ENCODE results near the gene ADH1C.
"Not testable (repeated sequence)": the region's sequence is repeated elsewhere in the genome, so short reads cannot be mapped to it uniquely, and the experiment has no call there.

The ADH1C gene

DNA sequence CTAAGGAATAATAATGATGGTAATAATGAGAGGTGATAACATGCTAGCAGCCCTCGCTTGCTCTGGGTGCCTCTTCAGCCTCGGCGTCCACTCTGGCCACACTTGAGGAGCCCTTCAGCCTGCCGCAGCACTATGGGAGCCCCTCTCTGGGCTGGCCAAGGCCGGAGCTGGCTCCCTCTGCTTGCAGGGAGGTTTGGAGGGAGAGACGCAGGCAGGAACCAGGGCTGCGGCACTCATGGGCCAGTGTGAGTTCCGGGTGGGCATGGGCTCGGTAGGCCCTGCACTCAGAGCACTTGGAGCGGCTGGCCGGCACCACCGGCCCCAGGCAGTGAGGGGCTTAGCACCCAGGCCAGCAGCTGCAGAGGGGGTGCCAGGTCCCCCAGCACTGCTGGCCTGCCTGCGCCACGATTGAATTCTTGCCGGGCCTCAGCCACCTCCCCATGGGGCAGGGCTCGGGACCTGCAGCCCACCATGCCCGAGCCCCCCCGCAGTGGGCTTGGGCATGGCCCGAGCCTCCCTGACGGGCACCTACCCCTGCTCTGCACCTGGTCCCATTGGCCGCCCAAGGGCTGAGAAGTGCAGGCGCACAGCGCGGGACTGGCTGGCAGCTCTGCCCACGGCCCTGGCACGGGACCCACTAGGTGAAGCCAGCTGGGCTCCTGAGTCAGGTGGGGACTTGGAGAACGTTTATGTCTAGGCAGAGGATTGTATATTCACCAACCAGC lies 7.1 kb upstream of the ADH1C start:
- DNase-seq = no peak

DNA sequence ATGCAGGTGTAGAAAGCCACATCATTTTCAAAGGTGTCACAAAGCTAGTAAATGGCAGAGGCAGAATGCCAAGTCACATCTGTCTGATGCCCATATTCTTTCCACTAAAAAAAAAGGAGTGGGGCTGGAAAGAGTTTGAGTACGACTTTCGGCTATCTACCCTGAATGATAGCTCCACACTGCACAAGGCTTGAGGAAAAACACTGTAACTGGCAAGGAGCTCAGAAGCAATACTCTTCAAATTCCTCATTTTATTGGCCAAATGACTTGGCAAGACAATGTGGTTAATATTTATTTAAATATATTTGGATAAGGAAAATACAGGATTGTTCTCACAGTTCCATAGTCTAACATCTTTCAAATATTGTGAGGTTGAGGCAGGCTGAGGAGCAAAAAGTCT lies 5.4 kb upstream of the ADH1C start:
- DNase-seq = no peak

DNA sequence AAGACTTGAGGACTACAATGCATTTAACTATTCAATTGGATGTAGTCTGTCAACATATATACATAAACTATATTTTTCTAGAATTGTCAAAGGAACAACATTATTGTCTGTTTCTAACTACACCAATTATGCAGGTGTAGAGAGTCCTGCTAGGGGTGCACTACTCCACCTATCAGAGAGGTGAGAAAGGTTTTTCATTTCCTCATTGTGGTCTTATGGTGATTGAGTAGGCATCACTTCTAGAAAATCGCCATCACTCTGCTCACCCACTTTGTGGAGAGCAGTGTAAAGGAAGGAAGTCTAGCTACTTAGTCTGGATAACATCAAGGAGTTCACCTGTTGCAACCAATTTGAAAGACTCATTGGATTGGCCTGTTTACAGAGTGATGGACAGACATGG lies 4.4 kb upstream of the ADH1C start:
- DNase-seq = no peak

DNA sequence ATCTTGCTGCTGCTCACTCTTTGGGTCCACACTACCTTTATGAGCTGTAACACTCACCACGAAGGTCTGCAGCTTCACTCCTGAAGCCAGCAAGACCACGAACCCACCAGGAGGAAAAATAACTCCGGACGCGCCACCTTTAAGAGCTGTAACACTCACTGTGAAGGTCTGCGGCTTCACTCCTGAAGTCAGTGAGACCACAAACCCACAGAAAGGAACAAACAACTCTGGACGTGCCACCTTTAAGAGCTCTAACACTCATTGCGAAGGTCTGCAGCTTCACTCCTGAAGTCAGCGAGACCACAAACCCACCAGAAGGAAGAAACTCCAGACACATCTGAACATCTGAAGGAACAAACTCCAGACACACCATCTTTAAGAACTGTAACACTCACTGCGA lies 3.6 kb upstream of the ADH1C start:
- DNase-seq = not testable (repeated sequence)

DNA sequence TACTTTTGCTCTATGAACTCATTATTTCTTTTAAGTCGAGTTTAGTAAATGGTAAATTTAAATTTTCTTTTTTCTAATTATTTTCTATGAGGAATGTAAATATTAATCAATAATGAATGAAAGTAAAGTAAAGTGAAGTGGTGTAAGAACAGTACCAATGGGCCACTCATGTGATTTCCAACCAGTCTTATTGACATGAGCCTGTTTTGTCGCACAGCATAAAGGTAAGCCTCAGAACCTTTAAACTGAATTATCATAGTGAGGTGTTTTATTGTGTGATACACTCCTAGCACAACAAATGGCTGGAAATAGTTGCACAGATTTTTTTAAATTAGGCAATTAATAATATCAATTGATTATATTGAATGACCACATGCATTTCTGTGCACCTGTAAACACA lies 1.1 kb downstream of the ADH1C start:
- no peak for DNase-seq

DNA sequence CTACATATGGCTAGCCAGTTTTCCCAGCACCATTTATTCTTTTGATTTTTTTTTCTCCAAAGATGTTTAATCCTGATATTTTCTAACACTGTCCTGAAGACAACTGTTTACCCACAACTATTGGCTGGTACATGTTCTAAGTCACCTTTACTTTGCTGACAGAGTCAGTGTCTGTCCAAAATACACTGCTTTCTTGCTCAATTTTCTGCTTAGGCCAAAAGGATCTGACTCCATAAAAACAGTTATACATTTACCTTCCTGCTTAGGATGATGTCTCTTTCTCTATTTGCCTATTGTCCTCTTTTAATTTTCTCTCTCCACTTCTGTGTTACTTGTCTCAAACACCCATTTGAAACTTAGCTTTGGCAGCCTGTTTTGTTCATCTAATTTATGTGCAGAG lies 3.2 kb downstream of the ADH1C start:
- no peak for DNase-seq

DNA sequence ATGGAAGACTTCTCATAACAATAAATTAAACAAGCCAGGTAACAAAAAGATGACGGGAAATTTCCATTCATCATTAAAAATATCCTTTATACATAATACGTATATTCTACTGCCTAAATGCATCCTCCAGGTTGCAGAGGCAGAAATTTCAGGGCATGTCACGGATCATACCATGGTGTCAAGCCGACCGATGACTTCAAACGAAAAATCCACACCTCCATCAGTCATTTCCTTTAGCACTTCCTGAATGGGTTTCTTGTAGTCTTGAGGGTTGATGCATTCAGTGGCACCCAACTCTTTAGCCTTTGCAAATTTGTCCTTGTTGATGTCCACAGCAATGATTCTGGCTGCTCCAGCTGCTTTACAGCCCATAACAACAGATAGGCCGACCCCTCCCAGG lies 9.9 kb downstream of the ADH1C start:
- DNase-seq = not testable (repeated sequence)

DNA sequence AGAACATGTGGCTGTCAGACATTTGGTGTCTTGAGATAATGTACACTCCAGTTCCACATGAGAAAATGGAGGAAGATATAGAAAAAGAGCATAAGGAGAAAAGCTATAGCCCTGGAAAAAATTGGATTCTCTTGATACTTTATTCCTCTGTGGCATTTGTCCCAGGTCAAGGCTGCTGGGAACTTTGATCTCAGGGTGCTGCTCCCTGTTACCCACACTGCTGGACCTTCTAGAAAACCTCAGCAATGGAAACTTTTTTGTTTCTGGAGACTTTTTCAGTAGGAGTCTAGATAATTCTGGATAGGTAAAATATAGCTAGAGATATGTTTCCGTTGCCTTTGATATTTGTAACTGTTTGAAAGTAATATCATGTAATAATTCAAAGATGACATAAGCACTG lies 11.1 kb downstream of the ADH1C start:
- DNase-seq = no peak

DNA sequence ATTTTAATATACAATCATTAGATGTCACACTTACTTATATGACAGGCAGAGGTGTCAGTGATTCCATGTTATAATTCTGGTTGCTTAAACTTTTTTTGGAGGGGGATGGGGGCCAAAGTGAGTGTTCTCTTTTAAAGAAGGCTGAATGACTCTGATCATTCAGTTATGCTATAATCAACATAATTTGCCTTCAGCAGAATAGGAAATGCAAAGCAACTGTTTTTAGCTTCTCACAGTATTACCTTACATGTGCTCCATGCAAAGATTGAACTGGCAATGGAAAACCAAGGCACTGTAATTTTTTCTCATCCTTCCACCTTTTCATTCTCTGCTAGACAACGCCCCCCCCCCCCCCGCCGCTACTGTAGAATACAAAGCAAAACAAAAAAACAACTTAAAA lies 13.4 kb downstream of the ADH1C start:
- DNase-seq = no peak

DNA sequence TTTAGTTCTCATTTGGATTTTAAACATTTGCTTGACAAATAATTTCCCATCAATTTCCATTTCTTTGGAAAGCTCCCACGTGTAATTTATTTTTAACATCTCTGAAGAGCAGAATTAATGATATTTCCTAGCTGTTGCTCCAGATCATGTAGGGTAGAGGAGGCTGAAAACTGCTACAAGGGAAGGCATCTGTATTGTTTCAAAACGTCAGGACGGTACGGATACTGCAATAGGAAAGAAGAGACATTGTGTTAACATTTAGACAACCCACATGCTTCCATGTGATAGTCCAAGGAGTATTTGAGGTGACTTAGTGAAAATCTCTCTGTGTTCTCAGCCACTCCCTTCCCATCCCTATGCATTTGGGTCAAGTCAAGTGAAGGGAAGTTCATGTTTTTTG lies 16.0 kb downstream of the ADH1C start:
- DNase-seq = no peak

DNA sequence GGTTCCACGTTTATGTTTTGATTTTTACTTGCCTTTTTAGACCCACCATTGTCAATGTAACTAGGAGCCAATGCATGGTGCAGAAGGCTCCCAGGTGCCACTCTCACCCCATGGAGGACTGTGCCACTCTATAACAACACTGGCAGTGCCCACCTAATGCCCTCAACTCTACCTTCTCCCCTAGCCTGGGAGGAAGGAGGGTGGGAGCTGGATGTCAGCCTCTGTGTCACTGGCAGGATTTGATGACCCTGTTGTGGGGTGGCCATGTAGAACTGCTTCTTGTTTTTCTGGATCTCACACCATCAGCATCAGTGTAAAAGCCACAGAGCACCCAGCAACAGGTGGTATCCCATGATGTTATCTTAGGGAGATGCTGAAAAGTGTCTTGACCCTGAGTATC lies 17.7 kb downstream of the ADH1C start:
- DNase-seq = no peak

DNA sequence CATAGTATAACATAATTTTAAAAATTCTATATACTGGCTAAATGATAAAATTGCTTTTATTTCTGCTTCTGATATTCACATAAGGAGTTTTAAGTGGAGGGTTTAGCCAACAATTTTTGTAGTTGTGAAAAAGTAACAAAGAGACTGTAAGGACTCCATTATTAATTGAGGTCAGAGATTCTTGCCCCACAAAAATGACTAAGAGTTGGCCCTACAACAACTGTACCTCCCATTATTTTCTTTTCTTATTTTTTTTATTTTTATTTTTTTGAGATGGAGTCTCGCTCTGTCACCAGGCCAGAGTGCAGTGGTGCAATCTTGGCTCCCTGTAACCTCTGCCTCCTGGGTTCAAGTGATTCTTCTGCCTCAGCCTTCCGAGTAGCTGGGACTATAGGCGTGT lies 21.9 kb downstream of the ADH1C start:
- no peak for DNase-seq

DNA sequence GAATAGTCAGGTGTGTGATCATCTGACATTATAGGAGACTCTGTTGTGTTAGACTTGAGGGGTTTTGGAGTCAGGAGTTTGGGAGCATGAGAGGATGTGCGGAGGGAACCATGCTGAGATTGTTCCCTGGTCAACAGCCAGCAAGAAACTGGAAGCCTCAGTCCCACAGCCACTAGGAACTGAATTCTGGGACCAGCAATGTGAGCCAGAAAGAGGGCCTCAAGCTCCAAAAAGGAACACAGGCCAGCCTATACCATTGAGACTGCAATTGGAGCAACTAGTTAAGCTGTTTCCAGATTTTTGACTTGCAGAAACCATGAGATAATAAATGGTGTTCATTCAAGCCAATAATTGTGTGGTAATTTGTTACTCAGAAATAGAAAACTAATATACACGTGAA lies 22.7 kb downstream of the ADH1C start:
- no peak for DNase-seq

DNA sequence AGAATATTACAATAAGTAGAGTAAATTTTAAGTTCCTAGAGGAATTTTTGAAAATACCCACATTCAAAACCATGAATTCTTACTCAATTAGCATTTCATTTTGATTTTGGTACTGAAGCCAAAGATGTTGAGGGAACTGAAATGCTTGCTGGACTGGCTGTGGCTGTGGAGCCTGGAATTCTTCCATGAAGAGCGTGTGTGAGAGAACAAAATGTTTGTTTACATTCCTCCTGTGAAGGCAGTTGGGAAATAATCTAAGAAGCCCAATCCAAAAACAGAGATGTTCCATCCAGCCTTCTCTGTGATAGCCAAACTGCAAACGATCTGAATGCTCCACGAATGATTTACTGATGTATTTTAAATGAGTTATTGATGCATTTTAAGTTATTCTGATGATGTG lies 27.6 kb downstream of the ADH1C start:
- DNase-seq = peak in 5 of 51 donors; percentile 0 to 5 (median 3)

DNA sequence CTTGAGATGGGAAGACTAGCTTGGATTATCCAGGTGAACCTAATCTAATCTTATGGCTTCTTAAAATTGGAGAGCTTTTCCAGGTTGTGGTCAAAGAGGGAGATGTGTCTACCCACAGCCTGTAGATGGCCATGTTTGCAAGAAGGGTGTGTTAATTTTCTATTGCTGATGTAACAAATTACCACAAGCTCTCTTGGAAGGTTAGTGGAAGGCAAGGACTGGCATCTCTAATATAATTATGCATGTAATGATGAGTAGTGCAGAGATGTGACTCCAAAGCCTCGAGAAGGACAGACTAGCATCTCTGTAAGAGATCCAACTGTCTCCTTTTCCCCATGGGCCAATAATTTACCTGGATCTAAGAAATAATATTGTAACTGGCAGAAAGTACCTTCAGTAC lies 28.2 kb downstream of the ADH1C start:
- DNase-seq = no peak

DNA sequence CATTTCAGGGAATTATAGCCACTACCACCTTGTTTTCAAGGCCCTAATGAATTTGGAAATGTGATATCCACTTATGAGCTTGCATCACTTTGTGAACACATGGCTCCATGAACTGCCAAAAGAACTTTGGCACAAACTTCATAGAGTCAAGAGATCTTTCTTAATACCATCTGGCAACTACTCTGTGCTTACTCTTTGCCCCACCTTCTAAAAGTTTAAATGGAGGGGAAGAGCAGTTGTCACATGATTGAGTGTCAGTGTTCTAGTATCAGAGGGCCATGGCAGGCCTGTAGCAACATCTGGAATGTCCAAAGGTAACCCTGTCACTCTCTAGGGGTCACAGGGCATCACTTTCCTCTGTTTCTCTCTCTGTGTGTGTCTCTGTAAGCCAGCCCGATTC lies 28.8 kb downstream of the ADH1C start:
- no peak for DNase-seq

DNA sequence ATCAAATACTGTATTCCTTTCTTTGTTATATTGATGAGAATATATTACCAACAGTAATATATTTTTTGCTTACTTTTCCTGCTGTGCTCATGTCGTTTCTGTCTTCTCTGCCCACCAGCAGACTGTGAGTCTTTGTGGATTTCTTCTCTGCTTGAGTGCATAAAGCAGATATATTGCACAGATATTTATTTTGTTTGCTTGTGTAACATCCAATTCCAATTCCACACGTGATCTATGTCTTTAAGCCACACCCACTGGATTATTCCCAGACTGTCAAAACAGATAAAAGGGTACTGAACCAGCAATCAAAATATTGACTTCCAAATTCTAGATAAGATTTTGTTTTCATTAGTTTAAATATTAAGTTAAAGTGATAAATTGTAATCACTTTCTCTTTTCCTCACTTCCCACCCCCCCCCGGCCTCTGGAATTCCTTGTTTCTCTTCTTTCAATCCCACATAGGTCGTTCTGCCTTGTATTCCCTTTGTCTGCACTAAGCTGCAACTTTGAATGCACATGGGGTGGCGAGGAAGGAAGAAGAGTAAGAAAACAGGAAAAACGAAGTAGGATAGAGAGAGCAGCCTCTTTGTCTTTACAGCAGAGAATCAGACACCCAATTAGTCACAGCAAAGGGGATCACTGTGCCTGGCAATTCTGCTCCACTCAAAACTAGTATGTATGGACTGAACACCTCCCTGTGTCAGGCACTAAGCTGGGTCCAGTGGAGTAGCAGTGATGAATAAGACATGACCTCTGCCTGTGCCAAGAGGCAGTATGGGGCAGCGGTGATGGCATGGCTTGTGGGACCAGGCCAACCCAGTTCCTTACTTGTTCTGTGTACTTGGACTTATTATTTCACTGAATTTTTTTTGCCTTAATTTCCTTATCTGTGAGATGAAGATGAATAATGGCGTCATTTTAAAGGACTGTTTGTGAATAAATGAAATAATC lies 31.0 kb downstream of the ADH1C start, which contains the start of gene ADH1B:
Gene ADH1B, minus strand, starts transcription at position 161 of the 951 bp plus-strand sequence. Its CDS starts 70 bp downstream, at position 91.
- no peak for DNase-seq

DNA sequence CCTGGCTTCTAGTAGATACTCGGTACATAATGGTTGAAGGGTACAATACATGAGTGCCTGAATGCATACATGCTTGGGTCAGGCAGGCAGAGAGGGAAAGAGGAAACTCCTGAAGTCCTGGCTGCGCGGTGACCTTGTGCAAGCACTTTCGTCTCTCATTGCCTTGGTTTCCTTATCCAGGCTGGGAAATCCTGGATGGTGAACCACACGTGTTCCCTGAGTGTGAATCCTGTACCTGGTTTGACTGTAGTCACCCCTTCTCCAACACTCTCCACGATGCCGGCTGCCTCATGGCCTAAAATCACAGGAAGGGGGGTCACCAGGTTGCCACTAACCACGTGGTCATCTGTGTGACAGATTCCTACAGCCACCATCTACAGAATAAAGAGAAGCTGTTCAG lies 34.7 kb downstream of the ADH1C start:
- not testable (repeated sequence) for DNase-seq

DNA sequence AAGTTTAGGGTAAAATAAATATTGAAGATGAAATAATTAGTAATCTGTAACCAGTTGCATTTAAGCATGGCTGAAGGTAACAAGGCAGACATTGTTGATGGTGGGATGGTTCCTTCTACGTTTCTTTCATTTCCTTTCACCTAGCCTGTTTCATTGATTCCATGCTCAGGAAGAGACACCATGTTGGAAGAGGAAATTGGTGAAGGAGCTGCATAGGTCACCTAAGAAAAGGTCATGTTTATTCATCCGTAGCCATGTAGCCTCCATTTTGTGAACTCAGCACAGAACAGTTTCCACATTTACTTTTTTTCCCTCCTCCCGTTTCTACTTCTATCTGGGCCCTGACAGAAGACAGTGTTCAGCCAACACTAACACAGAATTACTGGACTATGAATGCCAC lies 35.2 kb downstream of the ADH1C start:
- no peak for DNase-seq

DNA sequence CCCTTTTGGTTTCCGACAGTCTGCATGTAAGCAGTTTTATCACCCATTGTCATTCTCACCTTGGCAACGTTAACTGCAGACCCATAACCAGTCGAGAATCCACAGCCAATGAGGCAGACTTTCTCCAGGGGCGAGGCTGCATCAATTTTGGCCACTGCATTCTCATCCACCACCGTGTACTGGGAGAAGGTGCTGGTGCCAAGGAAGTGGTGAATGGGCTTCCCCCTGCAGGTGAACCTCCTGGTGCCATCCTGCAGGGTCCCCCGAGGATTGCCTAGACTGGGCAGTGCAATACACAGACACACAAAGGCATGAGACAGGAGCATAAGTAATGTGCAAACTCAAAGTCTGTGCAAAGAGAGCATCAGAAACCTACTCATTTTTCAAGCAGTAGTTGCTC lies 36.7 kb downstream of the ADH1C start:
- no peak for DNase-seq

DNA sequence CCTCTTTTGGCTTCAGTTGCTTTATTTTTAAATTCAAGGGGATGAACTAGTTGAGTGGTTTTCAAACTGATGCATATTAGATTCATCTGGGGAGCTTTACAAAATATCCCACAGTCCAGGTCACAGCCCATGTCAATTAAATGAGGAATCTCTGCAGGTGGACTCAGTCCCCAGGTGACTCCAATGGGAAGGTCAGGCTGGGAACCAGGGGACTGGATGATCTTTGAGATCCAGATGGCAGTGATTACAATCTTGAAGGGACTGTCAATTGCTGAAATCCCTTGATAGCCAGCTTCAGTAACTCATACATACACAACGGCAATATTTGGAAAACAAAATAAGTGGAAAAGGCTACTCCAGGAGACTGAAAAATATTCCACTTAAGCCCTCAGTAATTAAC lies 38.3 kb downstream of the ADH1C start:
- DNase-seq = no peak

DNA sequence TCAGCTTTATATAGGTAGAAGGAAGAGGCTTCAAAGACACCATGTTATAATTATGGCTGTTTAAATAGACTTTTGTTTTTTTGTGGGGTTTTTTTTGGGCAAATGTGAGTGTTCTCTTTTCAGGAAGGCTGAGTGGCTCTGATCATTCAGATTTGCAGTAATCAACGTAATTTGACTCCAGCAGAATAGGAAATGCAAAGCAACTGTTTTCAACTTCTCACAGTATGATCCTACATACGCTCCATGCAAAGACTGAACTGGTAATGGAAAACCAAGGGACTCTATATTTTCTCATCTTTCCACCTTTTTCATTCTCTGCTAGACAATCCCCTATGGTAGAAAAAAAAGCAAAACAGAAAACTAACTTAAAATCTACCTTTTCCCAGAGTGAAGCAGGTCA lies 42.2 kb downstream of the ADH1C start:
- DNase-seq = no peak
